HEK293 (cell line): ENCODE results near the gene ABCA1.

ENCODE experiments used
- GLIS2 ChIP-seq: fragments of 450-650 bp; formaldehyde crosslinking; IDR thresholded peaks from 2 replicates; pipeline ENCODE4 v1.5.1; 2016; ENCODE audit warnings: missing biosample characterization, missing genetic modification characterization
- MYNN ChIP-seq: fragments of 450-650 bp; formaldehyde crosslinking; IDR thresholded peaks from 2 replicates; pipeline ENCODE4 v1.5.1; 2016; ENCODE audit warnings: missing biosample characterization, missing genetic modification characterization, borderline replicate concordance
- YY1 ChIP-seq: fragments of 450-650 bp; formaldehyde crosslinking; IDR thresholded peaks from 2 replicates; pipeline ENCODE4 v1.5.1; 2018; ENCODE audit warnings: missing biosample characterization, missing genetic modification characterization
- ZNF76 ChIP-seq: fragments of 450-650 bp; formaldehyde crosslinking; IDR thresholded peaks from 2 replicates; pipeline ENCODE4; 2016; ENCODE audit warnings: low read depth, missing biosample characterization, missing genetic modification characterization, borderline replicate concordance
- ZNF830 ChIP-seq: fragments of 450-650 bp; IDR thresholded peaks from 2 replicates; pipeline ENCODE4 v1.5.0; 2018; ENCODE audit warnings: missing biosample characterization, missing genetic modification characterization, low read depth, mild to moderate bottlenecking, moderate library complexity
- ZNF837 ChIP-seq: fragments of 450-650 bp; formaldehyde crosslinking; IDR thresholded peaks from 2 replicates; pipeline ENCODE4 v1.5.1; 2016; ENCODE audit warnings: missing biosample characterization, missing genetic modification characterization
- TF ChIP-seq, protein P1 (sequence below): fragments of 450-650 bp; formaldehyde crosslinking; IDR thresholded peaks from 2 replicates; pipeline ENCODE4 v1.5.1; 2016; ENCODE audit warnings: missing biosample characterization, missing genetic modification characterization

GRCh38 chr9:104772714-104773510 lies 155.0 kb downstream of the ABCA1 start:
- no peak for TF ChIP-seq MYNN (tag by site-specific recombination)
- TF ChIP-seq ZNF830 (tag by site-specific recombination): no peak
- TF ChIP-seq, protein P1, sequence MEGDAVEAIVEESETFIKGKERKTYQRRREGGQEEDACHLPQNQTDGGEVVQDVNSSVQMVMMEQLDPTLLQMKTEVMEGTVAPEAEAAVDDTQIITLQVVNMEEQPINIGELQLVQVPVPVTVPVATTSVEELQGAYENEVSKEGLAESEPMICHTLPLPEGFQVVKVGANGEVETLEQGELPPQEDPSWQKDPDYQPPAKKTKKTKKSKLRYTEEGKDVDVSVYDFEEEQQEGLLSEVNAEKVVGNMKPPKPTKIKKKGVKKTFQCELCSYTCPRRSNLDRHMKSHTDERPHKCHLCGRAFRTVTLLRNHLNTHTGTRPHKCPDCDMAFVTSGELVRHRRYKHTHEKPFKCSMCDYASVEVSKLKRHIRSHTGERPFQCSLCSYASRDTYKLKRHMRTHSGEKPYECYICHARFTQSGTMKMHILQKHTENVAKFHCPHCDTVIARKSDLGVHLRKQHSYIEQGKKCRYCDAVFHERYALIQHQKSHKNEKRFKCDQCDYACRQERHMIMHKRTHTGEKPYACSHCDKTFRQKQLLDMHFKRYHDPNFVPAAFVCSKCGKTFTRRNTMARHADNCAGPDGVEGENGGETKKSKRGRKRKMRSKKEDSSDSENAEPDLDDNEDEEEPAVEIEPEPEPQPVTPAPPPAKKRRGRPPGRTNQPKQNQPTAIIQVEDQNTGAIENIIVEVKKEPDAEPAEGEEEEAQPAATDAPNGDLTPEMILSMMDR: no peak
- TF ChIP-seq ZNF76: no peak
- no peak for TF ChIP-seq GLIS2
- no peak for TF ChIP-seq YY1
- TF ChIP-seq ZNF837 (tag by site-specific recombination): no peak
